ES-I3 (cell line): ENCODE results near the gene SAP30L.

ENCODE experiments used
- H3K36me3 ChIP-seq: 2 replicates; pipeline ENCODE4 v1.6.1; 2013; ENCODE audit warnings: mild to moderate bottlenecking, low read length, control low read depth, moderate library complexity; ENCODE audit not compliant: insufficient read depth
- H3K4me1 ChIP-seq: 2 replicates; pipeline ENCODE4 v1.6.1; 2013; ENCODE audit warnings: mild to moderate bottlenecking, control low read depth, low read length; ENCODE audit not compliant: insufficient read depth
- H3K9ac ChIP-seq: 2 replicates; pipeline ENCODE4 v1.6.1; 2013; ENCODE audit warnings: low read depth, mild to moderate bottlenecking, low read length, moderate library complexity
- H3K9me3 ChIP-seq: 2 replicates; pipeline ENCODE4 v1.6.1; 2013; ENCODE audit warnings: mild to moderate bottlenecking, low read length, moderate library complexity; ENCODE audit not compliant: control insufficient read depth, insufficient read depth

SAP30L gene, protein sequence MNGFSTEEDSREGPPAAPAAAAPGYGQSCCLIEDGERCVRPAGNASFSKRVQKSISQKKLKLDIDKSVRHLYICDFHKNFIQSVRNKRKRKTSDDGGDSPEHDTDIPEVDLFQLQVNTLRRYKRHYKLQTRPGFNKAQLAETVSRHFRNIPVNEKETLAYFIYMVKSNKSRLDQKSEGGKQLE

DNA sequence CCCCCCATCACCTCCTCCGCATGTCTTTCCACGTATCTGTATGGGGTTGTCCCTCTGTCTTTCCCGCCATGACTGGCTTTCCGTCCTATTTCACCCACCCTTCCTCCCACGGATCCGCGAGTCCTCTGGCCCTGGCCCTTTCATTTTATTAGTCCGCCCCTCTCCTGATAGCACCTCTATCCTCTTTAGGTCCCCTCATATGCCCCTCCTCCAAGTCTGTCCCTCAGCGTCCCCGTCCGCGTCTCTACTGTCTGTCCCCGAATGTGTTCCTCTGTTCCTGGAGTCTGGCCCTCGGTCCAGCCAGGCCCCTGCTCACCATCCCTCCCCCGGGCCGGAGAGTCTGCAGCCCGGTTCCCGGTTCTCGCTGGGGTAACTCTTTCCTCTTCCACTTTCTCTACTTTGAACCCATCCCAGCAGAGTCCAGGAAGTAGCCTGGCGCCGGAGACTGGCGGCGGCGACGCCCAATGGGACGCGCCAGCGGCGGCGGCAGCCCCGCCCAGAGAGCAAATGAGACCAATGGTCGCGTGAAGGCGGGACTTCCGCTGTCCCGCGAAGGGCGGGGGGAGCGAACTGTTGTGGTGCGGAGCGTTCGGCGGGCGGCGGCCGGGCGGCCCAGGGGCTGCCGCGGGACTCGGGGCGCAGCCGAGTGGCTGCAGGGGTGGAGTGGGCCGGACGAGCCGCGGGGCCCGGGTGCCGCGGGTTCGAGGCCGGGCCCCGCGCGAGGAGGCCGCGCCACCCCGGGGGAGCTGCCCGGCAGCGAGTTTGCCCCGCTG is at the start of gene SAP30L:
TSS of gene SAP30L (plus strand) at position 576 of the 773 bp plus-strand sequence. CDS start 608 bp downstream, outside the sequence.
- H3K9ac ChIP-seq, result peak within 1 kb of the TSS; percentile 98
- no peaks in the 10 kb centered on the region for H3K9me3 ChIP-seq
- peaks cover 4% of the 10 kb centered on the region for H3K36me3 ChIP-seq
- 0 out of 2 replicates have a peak, but pooled peaks cover 4% of the 10 kb centered on the region for H3K4me1 ChIP-seq

GRCh38 chr5:154396128-154396527 is 49.7 kb upstream of the SAP30L start:
- Histone ChIP-seq H3K36me3 (no peaks in the 10 kb centered on the region), H3K4me1 (peaks cover 9% of the 10 kb centered on the region), H3K9me3 (peaks cover 8% of the 10 kb centered on the region; the same call in 1 of the 2 replicates), H3K9ac (no peak overlapping the region)

DNA sequence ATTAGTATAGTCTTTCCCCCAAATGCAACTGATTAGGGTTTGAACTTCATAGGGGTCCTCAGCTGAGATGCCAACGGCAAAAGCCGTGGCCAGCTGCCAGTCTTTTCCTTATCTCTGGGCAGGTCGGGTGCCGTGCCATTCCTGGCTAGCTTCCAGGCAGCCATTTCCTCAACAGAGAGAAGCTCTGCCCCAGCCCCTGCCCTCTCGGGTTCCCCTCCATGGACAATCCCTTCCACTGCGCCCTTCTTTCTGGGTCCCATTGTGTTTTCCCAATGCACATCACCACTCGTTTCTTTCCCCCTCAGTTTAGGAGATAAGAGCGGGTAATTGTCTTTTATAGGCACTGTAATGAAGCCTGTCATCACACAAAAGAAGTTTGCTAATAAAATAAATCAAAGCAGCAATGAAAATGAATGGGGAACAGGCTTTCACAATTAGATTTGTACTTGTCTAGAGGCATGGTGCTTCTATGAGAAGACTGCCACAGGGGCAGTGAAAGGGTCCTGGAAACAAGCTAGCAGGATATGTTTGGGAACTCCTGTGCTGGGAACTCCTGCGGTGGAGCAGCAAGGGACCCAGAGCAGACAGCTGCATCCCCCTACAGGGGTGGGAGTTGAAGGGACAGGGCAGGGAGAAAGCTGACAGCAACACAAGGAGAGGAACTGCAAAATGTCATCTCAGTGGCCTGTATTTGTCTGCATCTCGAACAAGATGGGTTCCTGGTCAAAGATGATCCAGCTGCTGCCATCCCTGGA is 48.0 kb upstream of the SAP30L start:
- Histone ChIP-seq H3K4me1 (peaks cover 9% of the 10 kb centered on the region), H3K36me3 (no peaks in the 10 kb centered on the region), H3K9ac (no peak overlapping the region), H3K9me3 (no peaks in the 10 kb centered on the region)

GRCh38 chr5:154400678-154401077 is 45.1 kb upstream of the SAP30L start:
- no peaks in the 10 kb centered on the region for H3K9me3 ChIP-seq
- H3K36me3 ChIP-seq, result no peaks in the 10 kb centered on the region
- H3K9ac ChIP-seq, result no peak overlapping the region
- peaks cover 4% of the 10 kb centered on the region; the same call in 1 of the 2 replicates for H3K4me1 ChIP-seq

GRCh38 chr5:154401355-154401754 is 44.4 kb upstream of the SAP30L start:
- Histone ChIP-seq H3K9me3 (no peaks in the 10 kb centered on the region), H3K4me1 (peaks cover under 1% of the 10 kb centered on the region; the same call in 1 of the 2 replicates), H3K36me3 (no peaks in the 10 kb centered on the region), H3K9ac (no peak overlapping the region)

DNA sequence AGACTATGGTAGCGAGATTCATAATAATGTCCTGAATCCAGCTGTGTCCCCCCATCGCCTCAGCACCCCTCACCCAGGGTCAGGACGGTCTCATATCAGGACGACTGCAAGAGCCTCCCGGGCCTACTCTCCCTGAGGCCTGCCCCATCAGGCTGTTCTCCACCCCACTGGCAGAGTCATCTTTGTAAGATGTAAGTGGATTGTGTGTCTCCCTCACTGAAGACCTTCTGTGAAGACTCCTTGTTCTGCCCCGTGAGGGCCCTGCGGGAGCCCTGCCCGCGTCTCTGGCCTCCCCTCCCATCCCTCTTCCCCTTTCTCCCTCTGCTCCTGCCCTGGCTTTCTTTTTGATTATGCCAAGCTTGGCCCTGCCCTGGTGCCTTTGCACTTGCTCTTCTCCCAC is 43.9 kb upstream of the SAP30L start:
- H3K9ac ChIP-seq, result no peak overlapping the region
- no peaks in the 10 kb centered on the region for H3K36me3 ChIP-seq
- H3K4me1 ChIP-seq, result no peaks in the 10 kb centered on the region
- H3K9me3 ChIP-seq, result no peaks in the 10 kb centered on the region

DNA sequence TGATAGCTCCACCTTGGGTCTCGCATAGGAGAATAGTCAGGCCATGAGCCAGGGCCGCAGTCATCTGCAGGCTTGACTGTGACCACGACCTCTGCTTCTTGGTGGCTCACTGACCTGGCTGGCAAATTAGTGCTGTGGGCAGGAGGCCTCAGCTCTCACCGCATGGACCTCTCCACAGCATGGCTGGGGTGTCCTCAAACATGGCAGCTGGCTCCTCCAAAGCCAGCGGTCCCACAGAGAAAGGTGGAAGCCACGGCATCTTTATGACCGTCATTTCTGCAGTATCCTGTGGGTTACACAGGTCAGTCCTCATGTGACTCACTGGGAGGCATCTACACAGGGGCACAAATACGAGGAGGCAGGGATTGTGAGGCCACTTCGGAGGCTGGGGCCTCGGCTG is 43.2 kb upstream of the SAP30L start:
- Histone ChIP-seq H3K9me3 (no peaks in the 10 kb centered on the region), H3K9ac (no peak overlapping the region), H3K4me1 (no peaks in the 10 kb centered on the region), H3K36me3 (no peaks in the 10 kb centered on the region)

GRCh38 chr5:154403234-154403633 is 42.6 kb upstream of the SAP30L start:
- Histone ChIP-seq H3K4me1 (no peaks in the 10 kb centered on the region), H3K9me3 (no peaks in the 10 kb centered on the region), H3K36me3 (no peaks in the 10 kb centered on the region), H3K9ac (no peak overlapping the region)

DNA sequence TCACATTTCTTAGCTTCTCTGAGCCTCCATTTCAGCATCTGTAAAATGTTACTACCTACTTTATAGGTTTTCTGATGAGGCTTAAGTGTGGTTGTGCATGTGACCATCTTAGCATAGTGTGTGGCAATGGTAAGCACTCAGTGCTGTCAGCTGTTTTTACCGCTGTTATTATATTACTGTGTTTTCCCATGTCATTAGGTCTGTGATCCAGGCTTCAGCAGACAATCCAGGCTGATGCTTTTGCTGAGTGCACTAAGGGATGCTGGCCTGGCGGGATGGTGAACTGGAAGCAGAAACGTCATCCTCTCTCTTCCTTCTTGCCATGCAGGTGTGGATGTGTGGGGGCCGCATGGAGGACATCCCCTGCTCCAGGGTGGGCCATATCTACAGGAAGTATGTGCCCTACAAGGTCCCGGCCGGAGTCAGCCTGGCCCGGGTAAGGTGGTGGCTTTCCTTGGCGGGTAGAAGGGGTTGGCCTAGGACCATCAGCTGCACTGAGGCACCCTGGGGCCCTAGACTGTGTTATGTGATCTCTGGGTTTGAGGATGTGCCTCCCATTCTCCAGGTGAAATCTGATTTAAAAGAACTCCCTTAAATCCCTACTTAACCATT is 41.9 kb upstream of the SAP30L start:
- no peaks in the 10 kb centered on the region for H3K9me3 ChIP-seq
- no peaks in the 10 kb centered on the region for H3K4me1 ChIP-seq
- H3K36me3 ChIP-seq, result 0 out of 2 replicates have a peak, but pooled peaks cover 2% of the 10 kb centered on the region
- no peak overlapping the region for H3K9ac ChIP-seq

- Histone ChIP-seq H3K9me3 (no peaks in the 10 kb centered on the region), H3K4me1 (no peaks in the 10 kb centered on the region), H3K9ac (peak overlapping the region; percentile 33; the same call in 1 of the 2 replicates), H3K36me3 (0 out of 2 replicates have a peak, but pooled peaks cover 2% of the 10 kb centered on the region)
Observed at GRCh38 chr5:154405078-154405792, 40.6 kb upstream of the SAP30L start.

- Histone ChIP-seq H3K36me3 (0 out of 2 replicates have a peak, but pooled peaks cover 2% of the 10 kb centered on the region), H3K9me3 (no peaks in the 10 kb centered on the region), H3K9ac (no peak overlapping the region), H3K4me1 (no peaks in the 10 kb centered on the region)
Observed at GRCh38 chr5:154406231-154406630, 39.6 kb upstream of the SAP30L start.

- Histone ChIP-seq H3K9me3 (no peaks in the 10 kb centered on the region), H3K36me3 (0 out of 2 replicates have a peak, but pooled peaks cover 2% of the 10 kb centered on the region), H3K4me1 (no peaks in the 10 kb centered on the region), H3K9ac (no peak overlapping the region)
Observed at GRCh38 chr5:154406826-154407225, 39.0 kb upstream of the SAP30L start.

- H3K9me3 ChIP-seq, result no peaks in the 10 kb centered on the region
- 0 out of 2 replicates have a peak, but pooled peaks cover 2% of the 10 kb centered on the region for H3K36me3 ChIP-seq
- H3K4me1 ChIP-seq, result no peaks in the 10 kb centered on the region
- H3K9ac ChIP-seq, result no peak overlapping the region
Observed at GRCh38 chr5:154408811-154409210, 37.0 kb upstream of the SAP30L start.
